ENCODE measurements around the gene PHPT1.

The PHPT1 gene

GRCh38 chr9:136847826-136848392 lies 1.3 kb upstream of the PHPT1 start:
- peak; percentile 78 to 81 for DNase-seq (ENCODE audit: low read depth in 2 of 2)

- no peak for DNase-seq (ENCODE audit: low read depth in 2 of 2)
Measured at GRCh38 chr9:136848393-136849037, 694 bp upstream of the PHPT1 start.

GRCh38 chr9:136849960-136850865 lies 1.0 kb downstream of the PHPT1 start:
- DNase-seq (ENCODE audit: low read depth in 2 of 2), result no peak

- DNase-seq (ENCODE audit: low read depth in 2 of 2), result no peak
Measured at GRCh38 chr9:136850866-136851775, 1.9 kb downstream of the PHPT1 start.

GRCh38 chr9:136851941-136852663 lies 2.9 kb downstream of the PHPT1 start, which contains the start of gene MAMDC4:
MAMDC4 (plus strand) TSS chr9:136852346; CDS start chr9:136852417, 71 bp downstream.
- DNase-seq (ENCODE audit: low read depth in 2 of 2), result no peak

- no peak for DNase-seq (ENCODE audit: low read depth in 2 of 2)
Measured at GRCh38 chr9:136852664-136853595, 3.7 kb downstream of the PHPT1 start.

- no peak for DNase-seq (ENCODE audit: low read depth in 2 of 2)
Measured at GRCh38 chr9:136853596-136854112, 4.4 kb downstream of the PHPT1 start.

GRCh38 chr9:136854113-136854841 lies 5.1 kb downstream of the PHPT1 start:
- DNase-seq (ENCODE audit: low read depth in 2 of 2), result no peak

GRCh38 chr9:136854842-136855460 lies 5.7 kb downstream of the PHPT1 start:
- no peak for DNase-seq (ENCODE audit: low read depth in 2 of 2)

GRCh38 chr9:136855461-136856078 lies 6.4 kb downstream of the PHPT1 start:
- no peak for DNase-seq (ENCODE audit: low read depth in 2 of 2)

GRCh38 chr9:136856079-136856476 lies 6.9 kb downstream of the PHPT1 start:
- DNase-seq (ENCODE audit: low read depth in 2 of 2), result no peak

- DNase-seq (ENCODE audit: low read depth in 2 of 2), result no peak
Measured at GRCh38 chr9:136856541-136857141, 7.4 kb downstream of the PHPT1 start.

- DNase-seq (ENCODE audit: low read depth in 2 of 2), result no peak
Measured at GRCh38 chr9:136857166-136857565, 8.0 kb downstream of the PHPT1 start.

GRCh38 chr9:136857581-136858412 lies 8.6 kb downstream of the PHPT1 start:
- DNase-seq (ENCODE audit: low read depth in 2 of 2), result no peak

GRCh38 chr9:136858452-136858843 lies 9.2 kb downstream of the PHPT1 start:
- no peak for DNase-seq (ENCODE audit: low read depth in 2 of 2)
